Esophagus mucosa (tissue), 1 donor: Measurements from ENCODE around the gene USP15. TPM values are rescaled to one million over a fixed set of nuclear protein-coding genes. Genes with fewer than 3 reads are reported as not detected.
"Not testable (repeated sequence)": the region's sequence is repeated elsewhere in the genome, so short reads cannot be mapped to it uniquely, and the experiment has no call there.

ENCODE experiments used
- ATAC-seq: fragments of 200-7000 bp; cut with Tn5 transposase; one replicate; pipeline ENCODE4 v1.9.1; 2020
- total RNA-seq: library from RNA; stranded (reverse); gene quantifications from one replicate; pipeline ENCODE4 v1.2.4, GENCODE V29; 2023
- donor health status: DM: yes; HTN: yes; CAD: no.

Gene USP15
- total RNA-seq, 1 donor from 2014 or later, result 45.1 TPM

DNA sequence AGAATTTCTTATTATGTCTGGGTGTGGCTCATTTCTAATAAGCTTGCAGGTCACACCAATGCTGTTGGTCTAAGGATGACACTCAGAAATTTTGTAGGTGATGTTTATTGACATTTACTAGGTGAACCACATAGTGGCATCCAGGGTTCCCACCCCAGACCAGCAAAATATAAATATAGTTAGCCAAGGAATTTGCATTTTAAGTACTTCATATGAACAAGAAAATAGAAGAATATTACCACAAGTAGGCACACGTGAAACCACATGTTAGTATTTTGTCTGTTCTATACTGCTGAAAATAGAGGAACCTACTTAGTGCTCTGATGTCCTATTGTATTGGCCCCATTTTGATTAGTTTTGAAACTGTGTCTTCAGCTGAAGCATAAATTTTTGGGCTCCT, 71.1 kb downstream of the USP15 start:
- no peak for ATAC-seq

DNA sequence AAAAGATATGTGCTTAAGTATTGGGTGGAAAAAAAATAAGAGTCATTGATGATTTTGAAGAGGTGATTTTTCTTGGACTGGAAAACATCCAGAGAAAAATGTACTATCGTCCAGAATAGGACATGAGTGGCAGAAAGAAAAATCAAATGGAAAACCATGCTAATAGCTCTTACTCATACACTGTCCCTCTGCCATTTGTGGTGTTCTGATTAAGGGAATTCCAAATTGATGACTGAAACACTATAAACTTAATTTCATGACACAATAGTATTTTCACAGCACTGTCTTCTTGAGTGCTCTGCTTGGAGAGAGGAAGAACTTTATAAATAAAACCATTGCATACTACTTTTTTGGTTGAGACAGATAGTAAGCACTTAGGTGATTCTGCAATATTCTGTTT, 72.4 kb downstream of the USP15 start:
- ATAC-seq, result no peak

GRCh38 chr12:62335057-62335456, 74.9 kb downstream of the USP15 start:
- ATAC-seq, result no peak

DNA sequence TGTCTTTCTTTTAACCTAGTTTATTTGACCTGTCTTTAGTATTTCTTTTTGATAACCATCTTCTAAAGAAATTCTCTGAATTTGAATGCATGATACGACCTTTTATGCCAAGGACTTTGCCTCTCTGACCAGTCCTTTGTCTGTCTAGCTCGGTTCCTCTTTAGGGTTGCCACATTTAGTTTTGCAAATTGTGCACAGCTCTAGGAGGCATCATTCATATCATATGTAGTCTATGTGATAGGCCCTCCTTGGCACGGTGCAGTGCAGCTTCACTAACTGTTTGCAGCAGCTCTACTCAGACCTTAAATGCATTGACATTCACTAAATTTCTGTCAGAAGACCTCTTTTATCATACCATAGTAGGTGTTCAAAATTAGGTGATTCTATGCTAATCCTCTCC, 75.6 kb downstream of the USP15 start:
- no peak for ATAC-seq

GRCh38 chr12:62337643-62338042, 77.4 kb downstream of the USP15 start:
- not testable (repeated sequence) for ATAC-seq

- not testable (repeated sequence) for ATAC-seq
Observed at GRCh38 chr12:62342614-62343303, 82.6 kb downstream of the USP15 start.

DNA sequence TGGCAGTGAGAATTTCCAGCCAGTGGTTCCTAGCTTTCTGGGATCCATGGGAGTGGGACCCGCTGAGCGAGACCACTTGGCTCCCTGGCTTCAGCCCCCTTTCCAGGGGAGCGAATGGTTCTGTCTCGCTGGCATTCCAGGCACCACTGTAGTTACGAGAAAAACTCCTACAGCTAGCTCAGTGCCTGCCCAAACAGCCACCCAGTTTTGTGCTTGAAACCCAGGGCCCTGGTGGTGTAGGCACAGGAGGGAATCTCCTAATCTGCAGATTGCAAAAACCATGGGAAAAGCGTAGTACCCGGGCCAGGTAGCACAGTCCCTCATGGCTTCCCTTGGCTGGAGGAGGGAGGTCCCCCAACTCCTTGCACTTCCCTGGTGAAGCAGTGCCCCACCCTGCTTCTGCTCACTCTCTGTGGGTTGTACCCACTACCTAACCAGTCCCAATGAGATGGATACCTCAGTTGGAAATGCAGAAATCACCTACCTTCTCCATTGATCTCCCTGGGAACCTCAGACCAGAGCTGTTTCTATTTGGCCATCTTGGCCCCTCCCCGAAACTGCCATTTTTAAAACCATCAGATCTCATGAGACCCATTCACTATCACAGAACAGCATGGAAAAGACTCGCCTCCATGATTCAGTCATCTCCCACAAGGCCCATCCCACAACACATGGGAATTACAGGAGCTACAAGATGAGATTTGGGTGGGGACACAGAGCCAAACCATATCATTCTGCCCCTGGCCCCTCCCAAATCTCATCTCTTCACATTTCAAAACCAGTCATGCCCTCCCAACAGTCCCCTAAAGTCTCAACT, 83.3 kb downstream of the USP15 start:
- not testable (repeated sequence) for ATAC-seq

- not testable (repeated sequence) for ATAC-seq
Observed at GRCh38 chr12:62344731-62345556, 84.7 kb downstream of the USP15 start.

DNA sequence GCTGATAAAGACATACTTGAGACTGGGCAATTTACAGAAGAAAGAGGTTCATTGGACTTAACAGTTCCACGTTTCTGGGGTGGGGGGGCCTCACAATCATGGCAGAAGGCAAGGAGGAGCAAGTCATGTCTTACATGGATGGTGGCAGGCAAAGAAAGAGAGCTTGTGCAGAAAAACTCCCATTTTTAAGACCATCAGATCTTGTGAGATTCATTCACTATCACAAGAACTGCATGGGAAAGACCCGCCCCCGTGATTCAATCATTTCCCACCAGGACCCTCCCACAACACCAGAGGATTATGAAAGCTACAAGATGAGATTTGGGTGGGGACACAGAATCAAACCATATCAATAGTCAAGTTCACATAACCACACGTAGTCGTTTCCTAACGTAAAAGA, 85.5 kb downstream of the USP15 start:
- no peak for ATAC-seq

DNA sequence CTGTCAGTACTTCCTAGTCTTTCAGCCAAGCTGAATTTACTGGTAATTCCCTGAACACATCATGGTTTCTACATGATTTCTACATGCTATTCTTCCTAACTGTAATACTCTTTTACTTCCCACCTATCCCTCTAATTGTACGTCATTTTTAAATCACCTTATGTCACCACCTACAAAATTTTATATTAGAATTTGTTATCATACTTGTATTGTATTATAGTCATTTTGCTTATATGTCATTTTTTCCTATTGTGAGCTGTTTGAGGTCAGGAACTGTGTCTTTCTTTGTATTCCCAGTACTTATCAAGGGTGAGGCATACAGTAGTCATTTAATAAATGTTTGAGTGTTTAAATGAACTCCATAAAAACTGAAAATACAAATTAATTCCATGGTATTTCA, 86.6 kb downstream of the USP15 start:
- no peak for ATAC-seq

DNA sequence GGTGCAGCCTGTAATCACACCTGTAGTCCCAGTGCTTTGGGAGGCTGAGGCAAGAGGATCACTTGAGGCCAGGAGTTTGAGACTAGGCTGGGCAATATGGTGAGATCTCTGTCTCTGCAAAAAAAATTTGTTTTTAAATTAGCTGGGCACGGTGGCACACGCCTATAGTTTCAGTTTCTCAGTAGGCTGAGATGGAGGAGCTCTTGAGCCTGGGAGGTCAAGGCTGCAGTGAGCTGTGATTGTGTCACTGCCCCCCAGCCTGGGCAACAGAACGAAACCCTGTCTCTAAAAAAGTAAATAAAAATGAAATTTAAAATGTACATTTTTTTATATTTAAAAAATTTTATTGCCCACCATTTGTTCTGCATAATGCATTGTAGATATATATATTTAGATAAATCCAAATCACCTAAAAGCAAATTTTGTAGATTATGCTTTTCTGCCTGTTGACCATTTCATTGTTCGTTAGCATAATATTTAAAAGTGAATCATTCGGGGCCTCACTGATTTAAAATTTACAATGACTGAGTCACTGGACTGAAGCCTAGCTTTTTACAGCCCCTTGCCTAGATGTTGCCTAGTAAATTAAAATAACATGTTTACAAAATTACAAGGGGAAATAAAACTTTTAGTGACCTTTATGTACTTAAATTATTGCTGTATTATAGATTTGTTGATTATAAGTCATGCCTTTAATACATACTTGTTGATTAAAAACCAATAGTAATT, 87.9 kb downstream of the USP15 start:
- ATAC-seq, result no peak

DNA sequence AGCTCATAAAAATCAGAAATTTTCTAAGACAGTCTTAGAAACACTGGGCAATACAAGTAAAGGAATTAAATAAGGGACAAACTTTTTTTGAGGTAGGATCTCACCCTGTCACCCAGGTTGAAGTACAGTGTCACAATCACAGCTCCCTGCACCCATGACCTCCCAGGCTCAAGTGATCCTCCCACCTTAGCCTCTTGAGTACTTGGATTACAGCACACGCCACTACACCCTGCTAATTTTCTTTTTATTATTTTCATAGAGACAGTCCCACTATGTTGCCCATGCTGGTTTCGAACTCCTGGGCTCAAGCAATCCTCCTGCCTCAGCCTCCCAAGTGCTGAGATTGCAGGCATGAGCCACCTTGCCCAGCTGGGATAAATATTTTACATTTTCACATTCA, 90.3 kb downstream of the USP15 start:
- ATAC-seq, result no peak

DNA sequence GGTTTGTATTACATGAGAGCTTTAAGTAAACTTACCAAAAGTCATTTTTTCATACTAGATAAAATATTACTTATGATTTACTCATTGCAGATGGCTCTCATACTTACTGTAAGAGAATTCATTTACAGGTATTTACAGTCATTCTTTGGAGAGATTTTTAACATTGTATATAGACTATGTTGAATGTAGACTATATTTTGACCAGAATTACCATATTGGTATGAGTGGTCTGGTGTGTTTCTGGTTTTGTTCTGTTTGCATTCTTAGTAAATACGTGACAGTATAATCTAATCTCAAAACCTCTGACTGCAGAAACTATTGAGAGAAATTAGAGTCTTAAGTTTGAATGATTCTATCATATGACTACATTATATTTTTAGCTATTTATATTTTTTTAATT, 91.1 kb downstream of the USP15 start:
- ATAC-seq, result no peak

GRCh38 chr12:62361048-62361447, 100.8 kb downstream of the USP15 start:
- ATAC-seq, result no peak

- ATAC-seq, result no peak
Observed at GRCh38 chr12:62363506-62363905, 103.3 kb downstream of the USP15 start.

GRCh38 chr12:62364697-62365096, 104.5 kb downstream of the USP15 start:
- ATAC-seq, result not testable (repeated sequence)

- ATAC-seq, result not testable (repeated sequence)
Observed at GRCh38 chr12:62365846-62366245, 105.6 kb downstream of the USP15 start.

DNA sequence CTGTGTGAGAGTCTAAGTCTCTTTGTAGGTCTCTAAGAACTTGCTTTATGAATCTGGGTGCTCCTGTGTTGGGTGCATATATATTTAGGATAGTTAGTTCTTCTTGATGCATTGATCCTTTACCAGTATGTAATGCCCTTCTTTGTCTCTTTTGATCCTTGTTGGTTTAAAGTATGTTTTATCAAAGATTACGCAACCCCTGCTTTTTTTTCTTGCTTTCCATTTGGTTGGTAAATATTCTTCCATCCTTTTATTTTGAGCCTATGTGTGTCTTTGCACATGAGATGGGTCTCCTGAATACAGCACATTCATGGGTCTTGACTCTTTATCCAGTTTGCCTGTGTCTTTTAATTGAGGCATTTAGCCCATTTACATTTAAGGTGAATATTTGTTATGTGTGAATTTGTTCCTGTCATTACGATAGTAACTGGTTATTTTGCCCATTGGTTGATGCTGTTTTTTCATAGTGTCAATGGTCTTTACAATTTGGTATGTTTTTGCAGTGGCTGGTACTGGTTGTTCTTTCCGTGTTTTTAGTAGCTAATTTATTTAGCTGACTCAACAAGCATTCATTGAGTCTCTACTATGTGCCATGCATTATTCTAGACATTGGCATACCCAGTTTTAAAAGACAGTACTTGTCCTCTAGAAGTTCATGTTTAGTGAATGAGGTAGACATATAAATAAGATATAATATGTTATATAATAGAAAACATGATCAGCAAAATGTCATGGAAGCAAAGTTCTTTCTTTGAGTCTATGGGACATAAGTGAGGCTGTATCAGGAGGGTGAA, 108.4 kb downstream of the USP15 start:
- ATAC-seq, result not testable (repeated sequence)

- ATAC-seq, result no peak
Observed at GRCh38 chr12:62370189-62370588, 110.0 kb downstream of the USP15 start.

- ATAC-seq, result no peak
Observed at GRCh38 chr12:62371661-62372060, 111.5 kb downstream of the USP15 start.

DNA sequence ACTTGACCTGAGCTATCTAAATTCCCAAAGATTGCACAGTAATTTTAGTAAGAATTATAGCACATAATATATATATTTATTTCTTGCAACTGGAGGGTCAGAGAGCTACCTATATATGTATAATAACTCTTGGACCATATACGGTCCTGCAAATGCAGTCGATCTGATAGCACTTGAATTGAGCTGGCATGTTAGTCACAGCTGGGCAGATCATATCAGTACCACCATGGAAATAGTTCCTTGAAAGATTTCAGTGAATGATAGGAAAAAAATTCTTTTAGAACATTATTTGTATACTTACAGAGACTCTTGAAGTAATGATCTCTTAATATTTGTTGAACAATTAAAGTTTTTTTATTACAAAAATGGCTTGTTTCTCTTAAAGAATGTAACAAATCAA, 111.9 kb downstream of the USP15 start:
- no peak for ATAC-seq

GRCh38 chr12:62372825-62373224, 112.6 kb downstream of the USP15 start:
- ATAC-seq, result no peak
